Osteoblast (primary cell): ENCODE measurements around the gene TNFRSF25. TPM values are rescaled to one million over a fixed set of nuclear protein-coding genes. Genes with fewer than 3 reads are reported as not detected.
A peak's percentile ranks its signal among the peaks of the same experiment; 100 is the strongest.

Source experiments
- DNase-seq: peaks from one replicate; pipeline ENCODE4 v3.0.0; 2011; ENCODE audit warnings: low spot score, mixed read lengths; ENCODE audit not compliant: insufficient read length; ENCODE audit errors: missing footprints
- H2AFZ ChIP-seq: 2 replicates; pipeline ENCODE4 v1.6.0; 2011; ENCODE audit warnings: mild to moderate bottlenecking, low read length
- H3K27ac ChIP-seq: 2 replicates; pipeline ENCODE4 v1.5.1; 2011; ENCODE audit warnings: mild to moderate bottlenecking, low read depth, low read length, moderate library complexity
- H3K27me3 ChIP-seq: 2 replicates; pipeline ENCODE4 v1.6.0; 2012; ENCODE audit warnings: mild to moderate bottlenecking, control low read depth, inconsistent platforms, low read length, moderate library complexity; ENCODE audit not compliant: insufficient read depth
- H3K36me3 ChIP-seq: 2 replicates; pipeline ENCODE4 v1.5.1; 2011; ENCODE audit warnings: mild to moderate bottlenecking, low read length, control low read depth, moderate library complexity; ENCODE audit not compliant: insufficient read depth
- H3K4me1 ChIP-seq: 2 replicates; pipeline ENCODE4 v1.5.1; 2011; ENCODE audit warnings: mild to moderate bottlenecking, low read length, control low read depth, moderate library complexity; ENCODE audit not compliant: insufficient read depth
- H3K4me2 ChIP-seq: 2 replicates; pipeline ENCODE4 v1.6.0; 2011; ENCODE audit warnings: mild to moderate bottlenecking, low read length; ENCODE audit not compliant: insufficient read depth
- H3K4me3 ChIP-seq: fragments of 200-600 bp; sonication (generic); 3 replicates; pipeline ENCODE4 v1.5.1; 2012; ENCODE audit warnings: mild to moderate bottlenecking, low read length, inconsistent platforms; ENCODE audit not compliant: insufficient read depth
- H3K79me2 ChIP-seq: 2 replicates; pipeline ENCODE4 v1.6.0; 2012; ENCODE audit warnings: mild to moderate bottlenecking, low read length, control low read depth, inconsistent platforms; ENCODE audit not compliant: insufficient read depth
- H3K9me3 ChIP-seq: 2 replicates; pipeline ENCODE4 v1.5.1; 2011; ENCODE audit warnings: low read depth, low read length, control low read depth
- H4K20me1 ChIP-seq: 2 replicates; pipeline ENCODE4 v1.6.0; 2012; ENCODE audit warnings: mild to moderate bottlenecking, low read length, control low read depth; ENCODE audit not compliant: insufficient read depth
- CTCF ChIP-seq: IDR thresholded peaks from 2 replicates; pipeline ENCODE4 v1.5.1; 2011; ENCODE audit warnings: mild to moderate bottlenecking, low read depth, low read length, moderate library complexity; ENCODE audit errors: extremely low read depth
- total RNA-seq: library from RNA; depleted of rRNA; stranded (reverse); fragments of >200 nt; gene quantifications from 2 replicates; pipeline ENCODE4 v1.2.3, GENCODE V29; 2012

TNFRSF25 gene
- total RNA-seq, 1 donor = 3.3 TPM

- no peak for TF ChIP-seq CTCF
- Histone ChIP-seq H3K27me3 (no peaks in the 10 kb centered on the region), H3K36me3 (no peaks in the 10 kb centered on the region), H3K4me1 (no peaks in the 10 kb centered on the region), H3K4me2 (no peak overlapping the region), H4K20me1 (no peaks in the 10 kb centered on the region), H3K27ac (no peak overlapping the region), H3K9me3 (no peaks in the 10 kb centered on the region), H3K79me2 (no peaks in the 10 kb centered on the region), H2AFZ (no peak overlapping the region), H3K4me3 (no peak overlapping the region)
- peak; percentile 81 for DNase-seq
Measured at GRCh38 chr1:6509919-6510291, 43.9 kb upstream of the TNFRSF25 start.

GRCh38 chr1:6509220-6509918, 43.4 kb upstream of the TNFRSF25 start:
- Histone ChIP-seq H3K36me3 (no peaks in the 10 kb centered on the region), H3K27me3 (no peaks in the 10 kb centered on the region), H3K4me1 (no peaks in the 10 kb centered on the region), H3K27ac (no peak overlapping the region), H3K9me3 (no peaks in the 10 kb centered on the region), H4K20me1 (no peaks in the 10 kb centered on the region), H3K4me3 (no peak overlapping the region), H2AFZ (no peak overlapping the region), H3K4me2 (no peak overlapping the region), H3K79me2 (no peaks in the 10 kb centered on the region)
- DNase-seq = peak; percentile 70
- no peak for TF ChIP-seq CTCF

GRCh38 chr1:6508816-6509189, 42.8 kb upstream of the TNFRSF25 start:
- Histone ChIP-seq H3K4me3 (no peak overlapping the region), H3K36me3 (no peaks in the 10 kb centered on the region), H3K9me3 (no peaks in the 10 kb centered on the region), H3K4me1 (no peaks in the 10 kb centered on the region), H3K4me2 (no peak overlapping the region), H2AFZ (no peak overlapping the region), H3K27ac (no peak overlapping the region), H4K20me1 (no peaks in the 10 kb centered on the region), H3K27me3 (no peaks in the 10 kb centered on the region), H3K79me2 (no peaks in the 10 kb centered on the region)
- peak; percentile 80 for DNase-seq
- TF ChIP-seq CTCF = no peak

GRCh38 chr1:6508154-6508815, 42.3 kb upstream of the TNFRSF25 start:
- H3K4me2 ChIP-seq = no peak overlapping the region
- no peaks in the 10 kb centered on the region for H3K4me1 ChIP-seq
- no peak overlapping the region for H2AFZ ChIP-seq
- no peak for TF ChIP-seq CTCF
- H3K9me3 ChIP-seq = no peaks in the 10 kb centered on the region
- DNase-seq = peak; percentile 81
- H3K36me3 ChIP-seq = no peaks in the 10 kb centered on the region
- H4K20me1 ChIP-seq = no peaks in the 10 kb centered on the region
- H3K4me3 ChIP-seq = no peak overlapping the region
- H3K79me2 ChIP-seq = no peaks in the 10 kb centered on the region
- no peaks in the 10 kb centered on the region for H3K27me3 ChIP-seq
- no peak overlapping the region for H3K27ac ChIP-seq
